AG04449 (cell line): ENCODE measurements around the gene CWC15.

Experiments used
- CTCF ChIA-PET: fragments of 350-600 bp; formaldehyde crosslinking; extraction: SDS; loops from one replicate; lab custom pipeline; 2021; ENCODE audit warnings: antibody characterized with exemption; lab: Yijun Ruan, JAX
- POLR2A ChIA-PET: fragments of 400-600, 350-600 bp; formaldehyde crosslinking; extraction: SDS; loops from one replicate; lab custom pipeline; 2020; ENCODE audit warnings: antibody characterized with exemption, inconsistent platforms; lab: Yijun Ruan, JAX
- DNase-seq: peaks from one replicate; pipeline ENCODE4 v3.0.0-alpha.2; 2010; ENCODE audit warnings: low read depth, low spot score
- H3K4me3 ChIP-seq: 2 replicates; pipeline ENCODE4 v1.5.1; 2011; ENCODE audit warnings: low read depth, mild to moderate bottlenecking, control low read depth, low read length
- TF ChIP-seq, protein P1 (sequence below): IDR thresholded peaks from one replicate; pipeline ENCODE4 v1.5.1; 2011; ENCODE audit warnings: mild to moderate bottlenecking, moderate library complexity, low read length, control low read depth, inconsistent platforms; ENCODE audit not compliant: insufficient read depth; ENCODE audit errors: missing control alignments

The CWC15 gene

DNA sequence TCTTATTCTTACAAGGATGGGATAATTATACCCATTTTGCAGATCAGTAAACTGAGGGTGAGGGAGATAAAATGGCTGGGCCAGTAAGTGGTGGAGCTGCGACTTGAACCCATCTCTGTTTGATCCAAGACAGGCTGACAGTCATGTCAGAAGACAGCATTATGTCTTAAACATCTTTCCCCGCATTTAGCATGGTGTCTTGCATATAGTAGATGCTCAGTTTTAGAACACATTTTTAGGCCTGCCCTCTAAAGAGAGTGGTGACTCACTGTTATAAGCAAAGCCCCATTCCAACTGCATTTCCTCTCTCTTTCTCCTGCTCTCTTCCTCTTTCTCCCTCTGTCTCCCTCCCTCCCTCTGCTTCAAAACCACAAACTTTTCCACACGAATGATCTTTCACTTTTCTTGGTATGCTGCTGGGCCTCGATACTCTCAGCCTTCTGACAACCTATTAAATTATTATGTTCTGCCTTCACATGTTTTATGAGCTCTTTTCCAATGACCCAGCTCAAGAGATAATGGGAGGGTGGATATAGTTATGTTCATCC lies 25.2 kb downstream of the CWC15 start:
- ChIA-PET POLR2A (no interaction called here), CTCF (interaction anchor here (1.1 to 2.2 kb wide), 4 partner anchors 14 to 325 kb away, joined by 3 to 9 read pairs (median 6); no protein-coding TSS in a partner anchor)
- TF ChIP-seq, protein P1, sequence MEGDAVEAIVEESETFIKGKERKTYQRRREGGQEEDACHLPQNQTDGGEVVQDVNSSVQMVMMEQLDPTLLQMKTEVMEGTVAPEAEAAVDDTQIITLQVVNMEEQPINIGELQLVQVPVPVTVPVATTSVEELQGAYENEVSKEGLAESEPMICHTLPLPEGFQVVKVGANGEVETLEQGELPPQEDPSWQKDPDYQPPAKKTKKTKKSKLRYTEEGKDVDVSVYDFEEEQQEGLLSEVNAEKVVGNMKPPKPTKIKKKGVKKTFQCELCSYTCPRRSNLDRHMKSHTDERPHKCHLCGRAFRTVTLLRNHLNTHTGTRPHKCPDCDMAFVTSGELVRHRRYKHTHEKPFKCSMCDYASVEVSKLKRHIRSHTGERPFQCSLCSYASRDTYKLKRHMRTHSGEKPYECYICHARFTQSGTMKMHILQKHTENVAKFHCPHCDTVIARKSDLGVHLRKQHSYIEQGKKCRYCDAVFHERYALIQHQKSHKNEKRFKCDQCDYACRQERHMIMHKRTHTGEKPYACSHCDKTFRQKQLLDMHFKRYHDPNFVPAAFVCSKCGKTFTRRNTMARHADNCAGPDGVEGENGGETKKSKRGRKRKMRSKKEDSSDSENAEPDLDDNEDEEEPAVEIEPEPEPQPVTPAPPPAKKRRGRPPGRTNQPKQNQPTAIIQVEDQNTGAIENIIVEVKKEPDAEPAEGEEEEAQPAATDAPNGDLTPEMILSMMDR, result no peak
- DNase-seq, result no peak
- H3K4me3 ChIP-seq, result no peak overlapping the region

DNA sequence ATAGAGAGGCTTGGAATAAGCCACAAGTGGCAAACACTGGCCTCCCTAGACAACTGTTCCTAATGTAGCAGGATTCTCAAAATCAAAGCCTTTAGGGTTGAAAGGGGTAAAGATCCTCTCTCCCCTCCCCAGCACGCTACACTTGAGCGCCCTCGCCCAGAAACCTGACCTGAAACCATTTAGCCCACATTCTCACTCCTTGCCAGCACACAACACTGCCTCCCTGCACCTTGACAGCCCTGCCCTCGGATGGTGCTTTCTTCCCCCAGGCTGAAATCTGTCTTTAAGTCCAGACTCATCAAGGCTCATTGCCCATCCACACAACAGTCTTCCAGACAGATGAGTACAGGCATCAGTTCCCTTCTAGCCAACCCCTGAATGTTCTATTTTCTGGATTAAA lies 26.5 kb downstream of the CWC15 start:
- TF ChIP-seq, protein P1, result no peak
- CTCF ChIA-PET, result no interaction called here
- POLR2A ChIA-PET, result no interaction called here

DNA sequence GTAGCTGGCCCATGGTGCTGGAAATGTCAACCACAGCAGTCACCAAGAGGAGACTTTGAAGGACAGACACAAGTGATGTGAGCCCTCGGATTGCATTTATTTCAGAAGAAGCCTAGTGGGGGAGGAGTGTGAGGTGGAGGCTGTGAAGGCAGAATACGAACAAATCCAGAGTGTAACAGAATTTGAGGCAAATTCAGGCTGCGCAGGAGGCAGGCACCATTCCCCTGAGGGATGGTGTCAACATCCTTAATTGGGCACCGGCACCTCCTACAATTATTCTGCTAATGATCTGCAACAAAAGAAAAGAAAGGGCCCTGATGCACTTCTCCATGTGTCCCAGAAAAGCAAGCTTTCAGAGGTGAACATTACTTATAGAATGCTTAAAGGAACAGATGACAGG lies 32.2 kb downstream of the CWC15 start:
- DNase-seq, result no peak
- H3K4me3 ChIP-seq, result no peak overlapping the region
- POLR2A ChIA-PET, result no interaction called here
- CTCF ChIA-PET, result interaction anchor here (1.0 to 2.1 kb wide), 2 partner anchors 28 to 212 kb away, joined by 3 to 5 read pairs; no protein-coding TSS in a partner anchor
- TF ChIP-seq, protein P1, result no peak

More for the DNA sequence above, 26.5 kb downstream of the CWC15 start:
- no peak overlapping the region for H3K4me3 ChIP-seq
- DNase-seq, result no peak

DNA sequence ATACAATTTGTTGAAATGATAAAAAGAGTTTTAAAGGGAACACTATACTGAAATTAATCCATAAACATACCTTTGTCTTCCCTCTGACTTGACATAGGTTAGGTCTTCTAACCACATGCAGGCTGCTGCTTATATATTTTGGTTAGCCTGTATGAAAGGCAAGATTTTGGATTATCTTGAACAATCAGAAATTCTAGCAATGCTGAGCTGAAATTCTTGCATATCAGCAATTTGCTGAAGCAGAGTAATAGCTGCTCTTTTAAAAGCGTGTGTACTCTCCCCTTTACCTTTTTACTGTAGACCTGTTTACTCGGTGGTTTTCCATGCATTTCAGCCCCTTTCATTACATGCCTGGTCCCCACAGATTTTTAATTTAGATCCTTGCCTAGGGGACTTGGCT lies 34.0 kb downstream of the CWC15 start:
- TF ChIP-seq, protein P1, result no peak
- H3K4me3 ChIP-seq, result no peak overlapping the region
- ChIA-PET POLR2A (interaction anchor here (1.3 kb wide), 1 partner anchor 12 kb away, joined by 5 read pairs; no protein-coding TSS in a partner anchor), CTCF (interaction anchor here (2.1 kb wide), 1 partner anchor 29 kb away, joined by 5 read pairs; no protein-coding TSS in a partner anchor)
- no peak for DNase-seq

DNA sequence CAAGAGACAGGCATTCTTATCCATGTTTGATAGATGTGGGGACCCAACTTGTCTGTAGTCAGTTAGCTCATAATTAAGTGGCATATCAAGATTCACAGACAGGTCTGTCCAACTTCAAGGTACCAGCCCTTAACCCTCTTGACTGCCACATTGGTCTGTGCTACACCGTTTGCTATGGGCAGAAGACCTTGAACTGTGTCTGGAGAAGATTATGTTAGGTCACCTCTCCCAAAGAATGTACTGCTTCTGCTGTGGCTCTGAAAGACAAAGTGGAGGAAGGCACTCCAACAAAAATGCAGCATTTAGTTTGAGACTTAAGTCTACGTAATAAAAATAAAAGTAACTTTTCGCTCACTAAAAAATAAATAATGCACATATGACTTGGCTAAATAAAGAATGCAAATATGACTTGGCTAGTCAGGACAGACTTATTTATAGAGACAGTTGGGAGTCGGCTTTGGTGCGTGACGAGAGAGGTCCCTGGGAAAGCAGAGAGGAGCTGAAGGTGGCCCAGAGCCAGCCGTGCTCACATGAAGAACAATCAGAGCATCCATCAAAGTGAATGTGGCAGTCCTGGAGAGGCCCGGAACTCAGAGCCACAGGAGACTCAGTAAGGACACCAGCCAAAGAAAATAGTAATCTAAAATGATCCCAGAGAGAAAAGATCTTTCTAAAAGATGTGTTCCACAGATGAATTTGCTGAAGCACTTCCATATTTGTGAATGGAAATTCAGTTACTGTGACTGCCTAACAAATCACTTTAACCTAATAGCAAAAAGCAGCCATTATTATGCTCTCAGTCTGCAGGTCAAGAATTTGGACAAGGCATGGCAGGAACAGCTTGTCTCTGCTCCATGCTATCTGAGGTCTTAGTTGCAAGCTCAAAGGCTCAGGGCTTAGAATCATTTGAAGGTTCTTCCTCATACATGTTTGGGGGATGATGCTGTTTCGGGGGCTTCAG lies 35.0 kb downstream of the CWC15 start:
- no peak overlapping the region for H3K4me3 ChIP-seq
- CTCF ChIA-PET, result no interaction called here
- peak; percentile 76 for DNase-seq
- TF ChIP-seq, protein P1, result no peak
- POLR2A ChIA-PET, result interaction anchor here (1.3 kb wide), 1 partner anchor 11 kb away, joined by 5 read pairs; no protein-coding TSS in a partner anchor

DNA sequence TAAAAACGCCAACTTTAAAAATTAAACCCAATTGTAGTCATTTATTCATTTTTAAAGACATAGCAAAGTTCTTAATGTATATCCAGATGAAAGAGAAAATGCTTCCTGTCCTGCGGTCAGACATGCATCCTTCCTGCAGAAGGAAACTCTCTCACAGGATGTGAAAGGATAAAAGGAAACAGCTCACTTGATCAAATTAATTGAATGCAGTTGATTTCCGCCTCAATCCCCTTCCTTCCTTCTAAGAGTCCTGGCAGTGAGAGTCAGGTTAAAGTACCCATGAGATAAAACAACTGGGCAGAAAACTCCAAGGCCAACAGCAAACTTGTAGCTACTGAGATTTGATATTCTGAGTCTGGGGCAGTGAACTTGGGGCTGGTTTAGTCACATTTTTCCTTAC lies 38.5 kb downstream of the CWC15 start:
- TF ChIP-seq, protein P1, result no peak
- POLR2A ChIA-PET, result no interaction called here
- CTCF ChIA-PET, result interaction anchor here (1.4 to 1.8 kb wide), 3 partner anchors 13 to 312 kb away, joined by 3 to 7 read pairs (median 4); no protein-coding TSS in a partner anchor
- H3K4me3 ChIP-seq, result no peak overlapping the region
- no peak for DNase-seq
